GM23338 (cell line): Measurements from ENCODE around the gene NPAP1. TPM values are rescaled to one million over a fixed set of nuclear protein-coding genes. Genes with fewer than 3 reads are reported as not detected.

Experiments
- ATAC-seq: fragments of 200-7000 bp; cut with Tn5 transposase; 3 replicates; pipeline ENCODE4 v1.9.1; 2020
- DNase-seq: peaks from one replicate; pipeline ENCODE4 v3.0.0-alpha.2; 2015; ENCODE audit warnings: low spot score
- H2AFZ ChIP-seq: fragments of 200-600 bp; sonication (generic); 2 replicates; pipeline ENCODE4 v1.8.0; 2016; ENCODE audit warnings: antibody characterized with exemption, mild to moderate bottlenecking, moderate library complexity
- H3F3A ChIP-seq: fragments of 200-600 bp; sonication (generic); replicated peaks from 2 replicates; pipeline ENCODE4 v1.8.0; 2017; ENCODE audit warnings: antibody characterized with exemption, mixed run types, low read depth
- H3K27ac ChIP-seq: fragments of 200-600 bp; sonication (generic); 2 replicates; pipeline ENCODE4 v1.6.1; 2016; ENCODE audit warnings: low read depth
- H3K27me3 ChIP-seq: fragments of 200-600 bp; sonication (generic); 2 replicates; pipeline ENCODE4 v1.8.0; 2016; ENCODE audit warnings: mild to moderate bottlenecking, mixed run types, moderate library complexity; ENCODE audit not compliant: insufficient read depth
- H3K36me3 ChIP-seq: fragments of 200-600 bp; sonication (generic); 2 replicates; pipeline ENCODE4 v1.8.0; 2016; ENCODE audit warnings: mild to moderate bottlenecking; ENCODE audit not compliant: insufficient read depth
- H3K4me1 ChIP-seq: fragments of 200-600 bp; sonication (generic); 2 replicates; pipeline ENCODE4 v1.8.0; 2016; ENCODE audit warnings: mild to moderate bottlenecking, moderate library complexity; ENCODE audit not compliant: insufficient read depth
- H3K4me2 ChIP-seq: fragments of 200-600 bp; sonication (generic); 2 replicates; pipeline ENCODE4 v1.7.1; 2017; ENCODE audit warnings: mixed run types
- H3K4me3 ChIP-seq: fragments of 200-600 bp; sonication (generic); 2 replicates; pipeline ENCODE4 v1.6.1; 2016; ENCODE audit warnings: mixed run types
- H3K79me2 ChIP-seq: fragments of 200-600 bp; sonication (generic); replicated peaks from 2 replicates; pipeline ENCODE4 v1.8.0; 2017; ENCODE audit warnings: mild to moderate bottlenecking; ENCODE audit not compliant: insufficient read depth
- H3K9me2 ChIP-seq: fragments of 200-600 bp; sonication (generic); 2 replicates; pipeline ENCODE4 v1.8.0; 2017; ENCODE audit not compliant: insufficient read depth
- H4K20me1 ChIP-seq: fragments of 200-600 bp; sonication (generic); replicated peaks from 2 replicates; pipeline ENCODE4 v1.8.0; 2017; ENCODE audit warnings: mild to moderate bottlenecking; ENCODE audit not compliant: insufficient read depth
- H3K27ac Mint-ChIP-seq: 2 replicates; pipeline ENCODE4 v1.8.0; 2020; ENCODE audit warnings: inconsistent platforms, mild to moderate bottlenecking, moderate library complexity, mixed read lengths
- H3K27me3 Mint-ChIP-seq: 3 replicates; pipeline ENCODE4 v1.8.0; 2022; ENCODE audit warnings: low read depth, mild to moderate bottlenecking, moderate library complexity, mixed read lengths, inconsistent platforms; ENCODE audit not compliant: insufficient read depth, poor library complexity
- H3K36me3 Mint-ChIP-seq: 3 replicates; pipeline ENCODE4 v1.8.0; 2021; ENCODE audit warnings: low read depth, mild to moderate bottlenecking, inconsistent platforms, moderate library complexity, mixed read lengths
- H3K4me1 Mint-ChIP-seq: 3 replicates; pipeline ENCODE4 v1.8.0; 2020; ENCODE audit warnings: mild to moderate bottlenecking, inconsistent platforms, mixed read lengths
- H3K4me3 Mint-ChIP-seq: 3 replicates; pipeline ENCODE4 v1.8.0; 2021; ENCODE audit warnings: moderate library complexity, mild to moderate bottlenecking, inconsistent platforms, mixed read lengths
- H3K9me3 Mint-ChIP-seq: 3 replicates; pipeline ENCODE4 v1.8.0; 2020; ENCODE audit warnings: moderate library complexity, mild to moderate bottlenecking, inconsistent platforms, mixed read lengths
- CREB1 ChIP-seq: fragments of 250-450 bp; sonication (Bioruptor Pico); IDR thresholded peaks from 2 replicates; pipeline ENCODE4 v1.5.0; 2020; ENCODE audit warnings: low read depth, mild to moderate bottlenecking, moderate library complexity
- CTCF ChIP-seq, 2 experiments: fragments of 200-600 bp in 1 of 2; sonication (generic) in 1 of 2; conservative IDR thresholded peaks; 2 replicates each; pipeline versions ENCODE4 v1.5.1 to v1.6.1; 2016 to 2017; ENCODE audit warnings: antibody characterized with exemption in 2 of 2, low read depth in 2 of 2, mild to moderate bottlenecking in 2 of 2, moderate library complexity in 1 of 2
- ETS1 ChIP-seq: IDR thresholded peaks from 2 replicates; pipeline ENCODE4 v1.6.1; 2016; ENCODE audit warnings: antibody characterized with exemption
- EZH2 ChIP-seq: fragments of 200-600 bp; sonication (generic); IDR thresholded peaks from one replicate; pipeline ENCODE4 v1.8.0; 2017; ENCODE audit warnings: antibody characterized with exemption, mild to moderate bottlenecking, low read depth; ENCODE audit not compliant: unreplicated experiment
- EZH2phosphoT487 ChIP-seq: fragments of 200-600 bp; sonication (generic); IDR thresholded peaks from one replicate; pipeline ENCODE4 v1.8.1; 2018; ENCODE audit warnings: antibody characterized with exemption; ENCODE audit not compliant: unreplicated experiment
- JUNB ChIP-seq: IDR thresholded peaks from one replicate; pipeline ENCODE4 v1.6.1; 2016; ENCODE audit warnings: antibody characterized with exemption; ENCODE audit not compliant: unreplicated experiment
- NANOG ChIP-seq: IDR thresholded peaks from 2 replicates; pipeline ENCODE4 v1.6.1; 2016; ENCODE audit warnings: antibody characterized with exemption, borderline replicate concordance
- POLR2AphosphoS5 ChIP-seq: IDR thresholded peaks from 2 replicates; pipeline ENCODE4 v1.6.1; 2016; ENCODE audit warnings: antibody characterized with exemption, low read depth
- STAT1 ChIP-seq: IDR thresholded peaks from one replicate; pipeline ENCODE4 v1.6.1; 2016; ENCODE audit warnings: antibody characterized with exemption; ENCODE audit not compliant: unreplicated experiment
- ZNF114 ChIP-seq: fragments of 250-450 bp; sonication (Bioruptor Pico); IDR thresholded peaks from 2 replicates; pipeline ENCODE4 v1.5.0; 2020; ENCODE audit warnings: mild to moderate bottlenecking, moderate library complexity
- ZNF331 ChIP-seq: fragments of 250-450 bp; sonication (Bioruptor Pico); IDR thresholded peaks from 2 replicates; pipeline ENCODE4 v1.5.0; 2020; ENCODE audit warnings: low read depth, mild to moderate bottlenecking, moderate library complexity
- polyA plus RNA-seq: library from polyadenylated mRNA; unstranded; fragments of >200 nt; fragmentation: Nextera tagmentation; extraction: Ambion mirVana; gene quantifications from 2 replicates; pipeline ENCODE4 v1.2.1, GENCODE V29; 2016
- total RNA-seq: library from RNA; depleted of rRNA; stranded (reverse); fragments of >200 nt; shearing (Covaris generic); gene quantifications from 2 replicates; pipeline ENCODE4 v1.2.3, GENCODE V29; 2014

The NPAP1 gene
- total and polyA plus RNA-seq, 2 experiments from 2014 or later, result 0.10 to 0.24 TPM

- no peak for TF ChIP-seq JUNB
- no peak for TF ChIP-seq CTCF (conservative IDR thresholded peaks at IDR 0.05; ENCODE audit: low read depth in 2 of 2)
- no peak for TF ChIP-seq EZH2phosphoT487
Observed at GRCh38 chr15:24684313-24684712, 8.7 kb downstream of the NPAP1 start (continued).

- Histone ChIP-seq H3K4me1 (peaks cover 12% of the 10 kb centered on the region), H3K4me2 (peak overlapping the region; percentile 25; the same call in 1 of the 2 replicates), H3F3A (no peaks in the 10 kb centered on the region), H3K27ac (peak overlapping the region; percentile 76), H3K79me2 (no peaks in the 10 kb centered on the region), H4K20me1 (no peaks in the 10 kb centered on the region), H2AFZ (no peak overlapping the region), H3K9me2 (peaks cover 4% of the 10 kb centered on the region), H3K27me3 (no peaks in the 10 kb centered on the region), H3K4me3 (no peak overlapping the region), H3K36me3 (0 out of 2 replicates have a peak, but pooled peaks cover 4% of the 10 kb centered on the region)
- ATAC-seq (no peak), DNase-seq (peak; percentile 19)
- H3K4me3 Mint-ChIP-seq, result no peak overlapping the region
- TF ChIP-seq ZNF114 (CRISPR knock-in tag), result no peak
- TF ChIP-seq NANOG, result no peak
- no peak for TF ChIP-seq POLR2AphosphoS5
- no peak for TF ChIP-seq ZNF331 (CRISPR knock-in tag)
- TF ChIP-seq CTCF (conservative IDR thresholded peaks at IDR 0.05; ENCODE audit: low read depth in 2 of 2), result no peak
- TF ChIP-seq JUNB, result no peak
- TF ChIP-seq STAT1, result no peak
- TF ChIP-seq CREB1 (CRISPR knock-in tag), result no peak
- no peak for TF ChIP-seq ETS1
- TF ChIP-seq EZH2phosphoT487, result no peak
- TF ChIP-seq EZH2, result no peak
- peaks cover 17% of the 10 kb centered on the region for H3K4me1 Mint-ChIP-seq
- peaks cover 3% of the 10 kb centered on the region for H3K27me3 Mint-ChIP-seq
- peaks cover 6% of the 10 kb centered on the region; the same call in 1 of the 3 replicates for H3K36me3 Mint-ChIP-seq
- H3K9me3 Mint-ChIP-seq, result peaks cover 47% of the 10 kb centered on the region
- no peak overlapping the region; the same call in 1 of the 2 replicates for H3K27ac Mint-ChIP-seq
Observed at GRCh38 chr15:24696201-24696600, 20.6 kb downstream of the NPAP1 start.
